MM.1S (cell line): Measurements from ENCODE around the gene SRRT.

Experiments used
- DNase-seq: peaks from one replicate; pipeline ENCODE4 v3.0.0-alpha.2; 2015
- H2AFZ ChIP-seq: fragments of 300-600 bp; sonication (generic); 2 replicates; pipeline ENCODE4 v1.6.0; 2016; ENCODE audit warnings: antibody characterized with exemption, low read length
- H3F3A ChIP-seq: fragments of 300-600 bp; sonication (generic); 2 replicates; pipeline ENCODE4 v1.6.1; 2016; ENCODE audit warnings: mild to moderate bottlenecking, antibody characterized with exemption, low read length, moderate library complexity, mixed read lengths; ENCODE audit not compliant: insufficient read depth
- H3K27ac ChIP-seq: fragments of 300-600 bp; sonication (generic); 2 replicates; pipeline ENCODE4 v1.5.1; 2016; ENCODE audit warnings: mild to moderate bottlenecking, low read length
- H3K27me3 ChIP-seq: fragments of 300-600 bp; sonication (generic); replicated peaks from 2 replicates; pipeline ENCODE4 v1.6.0; 2016; ENCODE audit warnings: low read length; ENCODE audit not compliant: insufficient read depth
- H3K36me3 ChIP-seq: fragments of 300-600 bp; sonication (generic); replicated peaks from 2 replicates; pipeline ENCODE4 v1.6.1; 2016; ENCODE audit warnings: mild to moderate bottlenecking, low read length, mixed read lengths; ENCODE audit not compliant: insufficient read depth
- H3K4me1 ChIP-seq: fragments of 300-600 bp; sonication (generic); 2 replicates; pipeline ENCODE4 v1.6.1; 2016; ENCODE audit warnings: low read length, mixed read lengths
- H3K4me2 ChIP-seq: fragments of 300-600 bp; sonication (generic); 2 replicates; pipeline ENCODE4 v1.6.0; 2016; ENCODE audit warnings: low read depth, low read length
- H3K4me3 ChIP-seq: fragments of 300-600 bp; sonication (generic); 2 replicates; pipeline ENCODE4 v1.5.1; 2016; ENCODE audit warnings: low read length, mixed read lengths
- H3K79me2 ChIP-seq: fragments of 300-600 bp; sonication (generic); 2 replicates; pipeline ENCODE4 v1.6.1; 2016; ENCODE audit warnings: mixed run types, low read length, mixed read lengths
- H3K9ac ChIP-seq: fragments of 300-600 bp; sonication (generic); 2 replicates; pipeline ENCODE4 v1.6.1; 2016; ENCODE audit warnings: low read length, mixed read lengths
- H3K9me2 ChIP-seq: fragments of 300-600 bp; sonication (generic); replicated peaks from 2 replicates; pipeline ENCODE4 v1.6.1; 2016; ENCODE audit warnings: mild to moderate bottlenecking, low read length, mixed read lengths; ENCODE audit not compliant: insufficient read depth
- H3K9me3 ChIP-seq: fragments of 300-600 bp; sonication (generic); replicated peaks from 2 replicates; pipeline ENCODE4 v1.6.1; 2016; ENCODE audit warnings: mild to moderate bottlenecking, low read length, mixed read lengths; ENCODE audit not compliant: insufficient read depth
- H4K20me1 ChIP-seq: fragments of 300-600 bp; sonication (generic); 2 replicates; pipeline ENCODE4 v1.6.1; 2016; ENCODE audit warnings: mild to moderate bottlenecking, low read length, moderate library complexity, mixed read lengths; ENCODE audit not compliant: insufficient read depth
- CTCF ChIP-seq: fragments of 300-600 bp; sonication (generic); IDR thresholded peaks from 2 replicates; pipeline ENCODE4 v1.5.1; 2016; ENCODE audit warnings: antibody characterized with exemption, low read length, mixed read lengths
- EZH2 ChIP-seq: fragments of 300-600 bp; sonication (generic); optimal IDR thresholded peaks from 2 replicates; pipeline ENCODE3; 2017; ENCODE audit warnings: low read depth, mild to moderate bottlenecking, antibody characterized with exemption, low read length, mixed read lengths
- EZH2phosphoT487 ChIP-seq: fragments of 300-600 bp; sonication (generic); IDR thresholded peaks from 2 replicates; pipeline ENCODE4 v1.6.1; 2018; ENCODE audit warnings: antibody characterized with exemption, low read length

The SRRT gene

DNA sequence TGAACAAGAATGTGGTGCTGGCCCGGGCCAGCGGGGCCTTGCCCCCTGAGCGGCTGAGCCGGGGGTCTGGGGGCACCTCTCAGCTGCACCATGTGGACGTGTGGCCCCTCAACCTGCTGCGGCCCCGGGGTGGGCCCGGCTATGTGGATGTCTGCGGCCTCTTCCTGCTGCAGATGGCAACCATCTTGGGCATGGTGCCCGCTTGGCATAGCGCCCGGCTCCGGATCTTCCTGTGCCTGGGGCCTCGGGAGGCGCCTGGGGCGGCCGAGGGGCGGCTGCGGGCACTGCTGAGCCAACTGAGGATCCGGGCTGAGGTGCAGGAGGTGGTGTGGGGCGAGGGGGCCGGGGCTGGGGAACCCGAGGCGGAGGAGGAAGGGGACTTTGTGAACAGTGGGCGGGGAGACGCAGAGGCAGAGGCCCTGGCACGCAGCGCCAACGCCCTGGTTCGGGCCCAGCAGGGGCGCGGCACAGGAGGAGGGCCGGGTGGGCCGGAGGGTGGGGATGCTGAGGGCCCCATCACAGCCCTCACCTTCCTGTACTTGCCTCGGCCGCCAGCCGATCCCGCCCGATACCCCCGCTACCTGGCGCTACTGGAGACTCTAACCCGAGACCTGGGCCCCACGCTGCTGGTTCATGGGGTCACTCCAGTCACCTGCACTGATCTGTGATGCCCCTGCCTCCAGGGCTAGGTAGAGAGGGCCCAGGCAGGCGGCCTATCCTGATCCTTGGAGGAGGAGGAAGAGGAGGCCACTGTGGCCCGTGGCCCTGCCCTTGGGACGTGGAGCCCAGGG is 8.8 kb upstream of the SRRT start:
- no peak for DNase-seq
- 0 out of 2 replicates have a peak overlapping the region, but pooled peaks have one; percentile 54 for H3K4me2 ChIP-seq
- H2AFZ ChIP-seq: no peak overlapping the region
- no peak overlapping the region for H3K4me3 ChIP-seq
- no peaks in the 10 kb centered on the region for H3K9me2 ChIP-seq
- no peaks in the 10 kb centered on the region for H3K9me3 ChIP-seq
- no peaks in the 10 kb centered on the region for H3K79me2 ChIP-seq
- H3K27ac ChIP-seq: no peak overlapping the region
- H3K4me1 ChIP-seq: no peaks in the 10 kb centered on the region
- no peaks in the 10 kb centered on the region for H4K20me1 ChIP-seq
- H3K9ac ChIP-seq: no peak overlapping the region
- no peaks in the 10 kb centered on the region for H3K36me3 ChIP-seq
- H3K27me3 ChIP-seq: no peaks in the 10 kb centered on the region
- no peaks in the 10 kb centered on the region for H3F3A ChIP-seq
- TF ChIP-seq EZH2phosphoT487: no peak
- no peak for TF ChIP-seq EZH2

DNA sequence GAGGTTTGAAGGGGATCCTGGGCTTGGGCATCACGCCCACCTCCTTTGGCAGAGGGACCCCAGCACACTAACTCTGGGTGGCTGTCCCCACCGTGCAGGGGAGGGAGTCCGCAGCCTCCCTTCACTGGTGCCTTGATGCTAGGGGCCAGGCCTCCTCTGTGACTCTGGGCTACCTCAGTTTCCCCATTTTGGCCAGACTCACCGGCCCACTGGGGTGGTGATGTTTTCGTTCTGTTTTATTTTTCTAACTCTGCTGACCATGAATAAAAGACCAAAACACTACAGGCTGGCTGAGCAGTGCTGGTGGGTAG is 8.2 kb upstream of the SRRT start:
- no peak for TF ChIP-seq EZH2
- TF ChIP-seq CTCF: no peak
- no peak overlapping the region for H3K27ac ChIP-seq
- no peaks in the 10 kb centered on the region for H3K27me3 ChIP-seq
- no peaks in the 10 kb centered on the region for H3K9me2 ChIP-seq
- H3K79me2 ChIP-seq: no peaks in the 10 kb centered on the region
- H4K20me1 ChIP-seq: no peaks in the 10 kb centered on the region
- H3K4me2 ChIP-seq: peak overlapping the region; percentile 54; the same call in 1 of the 2 replicates
- H3K4me1 ChIP-seq: no peaks in the 10 kb centered on the region
- no peaks in the 10 kb centered on the region for H3K9me3 ChIP-seq
- H3K36me3 ChIP-seq: no peaks in the 10 kb centered on the region
- no peaks in the 10 kb centered on the region for H3F3A ChIP-seq
- no peak for DNase-seq
- peak overlapping the region; percentile 44; the same call in 1 of the 2 replicates for H3K9ac ChIP-seq
- H3K4me3 ChIP-seq: peak overlapping the region; percentile 29; the same call in 1 of the 2 replicates
- peak overlapping the region; percentile 58; the same call in 1 of the 2 replicates for H2AFZ ChIP-seq

- peak within 1 kb of the TSS; percentile 54; the same call in 1 of the 2 replicates for H3K4me2 ChIP-seq
- no peaks in the 10 kb centered on the region for H3K9me3 ChIP-seq
- H3F3A ChIP-seq: no peaks in the 10 kb centered on the region
- H3K27me3 ChIP-seq: no peaks in the 10 kb centered on the region
- H4K20me1 ChIP-seq: no peaks in the 10 kb centered on the region
- no peak within 1 kb of the TSS for H3K27ac ChIP-seq
- no peaks in the 10 kb centered on the region for H3K4me1 ChIP-seq
- TF ChIP-seq EZH2phosphoT487 (no peak), EZH2 (no peak), CTCF (no peak)
- H3K9me2 ChIP-seq: no peaks in the 10 kb centered on the region
- H3K36me3 ChIP-seq: no peaks in the 10 kb centered on the region
- H2AFZ ChIP-seq: peak within 1 kb of the TSS; percentile 58; the same call in 1 of the 2 replicates
- peak within 1 kb of the TSS; percentile 44; the same call in 1 of the 2 replicates for H3K9ac ChIP-seq
- peak within 1 kb of the TSS; percentile 29; the same call in 1 of the 2 replicates for H3K4me3 ChIP-seq
- H3K79me2 ChIP-seq: no peaks in the 10 kb centered on the region
- no peak for DNase-seq
These were observed 7.7 kb upstream of the SRRT start, which contains the start of gene TRIP6 for GRCh38 chr7:100867040-100867775. Gene TRIP6, plus strand, starts transcription at chr7:100867387. Its CDS starts 111 bp downstream, at chr7:100867498.
